ENCODE measurements around the gene ZNF367.

ZNF367 gene

DNA sequence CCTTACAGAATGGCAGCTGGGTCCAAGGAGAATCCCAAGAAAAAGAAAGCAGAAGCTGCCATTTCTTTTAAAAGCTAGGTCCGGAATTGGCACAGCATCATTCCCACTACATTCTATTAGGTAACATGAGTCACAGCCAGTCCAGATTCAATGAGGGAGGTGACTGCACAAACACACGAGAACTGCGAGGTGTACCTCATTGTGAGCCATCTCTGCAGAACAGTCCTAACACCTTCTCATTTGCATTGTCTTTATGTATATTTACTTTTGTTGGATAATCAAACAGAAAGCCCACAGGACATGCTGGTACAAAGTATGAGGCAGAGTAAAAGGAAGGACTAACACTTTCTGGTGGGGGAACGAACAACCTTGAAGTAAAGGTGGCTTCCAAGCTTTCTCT is 17.2 kb upstream of the ZNF367 start:
- no peaks in the 10 kb centered on the region for H3K36me3 ChIP-seq
- TF ChIP-seq, protein P1, sequence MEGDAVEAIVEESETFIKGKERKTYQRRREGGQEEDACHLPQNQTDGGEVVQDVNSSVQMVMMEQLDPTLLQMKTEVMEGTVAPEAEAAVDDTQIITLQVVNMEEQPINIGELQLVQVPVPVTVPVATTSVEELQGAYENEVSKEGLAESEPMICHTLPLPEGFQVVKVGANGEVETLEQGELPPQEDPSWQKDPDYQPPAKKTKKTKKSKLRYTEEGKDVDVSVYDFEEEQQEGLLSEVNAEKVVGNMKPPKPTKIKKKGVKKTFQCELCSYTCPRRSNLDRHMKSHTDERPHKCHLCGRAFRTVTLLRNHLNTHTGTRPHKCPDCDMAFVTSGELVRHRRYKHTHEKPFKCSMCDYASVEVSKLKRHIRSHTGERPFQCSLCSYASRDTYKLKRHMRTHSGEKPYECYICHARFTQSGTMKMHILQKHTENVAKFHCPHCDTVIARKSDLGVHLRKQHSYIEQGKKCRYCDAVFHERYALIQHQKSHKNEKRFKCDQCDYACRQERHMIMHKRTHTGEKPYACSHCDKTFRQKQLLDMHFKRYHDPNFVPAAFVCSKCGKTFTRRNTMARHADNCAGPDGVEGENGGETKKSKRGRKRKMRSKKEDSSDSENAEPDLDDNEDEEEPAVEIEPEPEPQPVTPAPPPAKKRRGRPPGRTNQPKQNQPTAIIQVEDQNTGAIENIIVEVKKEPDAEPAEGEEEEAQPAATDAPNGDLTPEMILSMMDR (IDR thresholded peaks at IDR 0.05; ENCODE audit: low read depth, low read length) = no peak
- DNase-seq = no peak
- no peaks in the 10 kb centered on the region for H3K9me3 ChIP-seq
- no peaks in the 10 kb centered on the region for H3K27me3 ChIP-seq
- H3K4me1 ChIP-seq = no peaks in the 10 kb centered on the region
- H3K4me3 ChIP-seq (ENCODE audit: low read depth, low read length) = no peak overlapping the region

- no peaks in the 10 kb centered on the region; the same call in 1 of the 2 replicates for H3K4me1 ChIP-seq
- TF ChIP-seq, protein P1 (IDR thresholded peaks at IDR 0.05; ENCODE audit: low read depth, low read length) = no peak
- no peak overlapping the region for H3K4me3 ChIP-seq (ENCODE audit: low read depth, low read length)
- no peaks in the 10 kb centered on the region for H3K36me3 ChIP-seq
- DNase-seq = no peak
- H3K9me3 ChIP-seq = no peaks in the 10 kb centered on the region
- H3K27me3 ChIP-seq = no peaks in the 10 kb centered on the region
These were observed 12.2 kb upstream of the ZNF367 start for GRCh38 chr9:96430377-96430776.

GRCh38 chr9:96429732-96430131 is 11.6 kb upstream of the ZNF367 start:
- H3K36me3 ChIP-seq = no peaks in the 10 kb centered on the region
- TF ChIP-seq, protein P1 (IDR thresholded peaks at IDR 0.05; ENCODE audit: low read depth, low read length) = no peak
- H3K27me3 ChIP-seq = no peaks in the 10 kb centered on the region
- H3K9me3 ChIP-seq = no peaks in the 10 kb centered on the region
- no peak for DNase-seq
- H3K4me1 ChIP-seq = no peaks in the 10 kb centered on the region; the same call in 1 of the 2 replicates
- H3K4me3 ChIP-seq (ENCODE audit: low read depth, low read length) = no peak overlapping the region

DNA sequence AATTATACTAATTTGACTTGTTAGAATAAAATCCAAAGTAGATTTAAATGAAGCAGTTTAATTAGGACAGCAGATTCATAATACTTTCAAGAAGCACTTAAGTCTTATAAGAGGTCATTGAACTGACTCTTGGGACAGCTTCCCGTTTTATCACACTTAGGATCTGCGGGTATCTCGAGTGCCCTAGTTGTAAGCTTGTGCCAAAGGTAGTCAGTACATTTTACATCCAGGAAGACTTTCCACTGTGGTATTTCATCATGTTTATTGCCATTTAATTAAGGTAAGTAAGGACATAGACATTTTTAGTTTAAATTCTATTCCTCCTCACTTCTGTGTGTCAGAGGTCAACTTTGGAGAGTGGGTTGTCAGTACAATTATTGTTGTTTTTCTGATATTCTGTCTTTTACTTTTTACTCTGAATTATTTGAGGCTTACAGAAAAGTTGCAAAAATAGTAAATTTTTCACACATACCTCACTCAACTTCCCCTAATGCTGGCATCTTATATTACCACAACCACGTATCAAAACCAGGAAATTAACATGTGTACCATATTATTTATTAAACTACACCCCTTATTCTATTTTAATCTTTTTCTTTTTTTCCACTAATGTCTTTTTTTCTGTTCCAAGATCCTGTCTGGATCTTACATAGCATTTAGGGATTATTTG is 7.5 kb upstream of the ZNF367 start:
- Histone ChIP-seq H3K4me1 (peaks cover 2% of the 10 kb centered on the region), H3K4me3 (ENCODE audit: low read depth, low read length) (no peak overlapping the region), H3K36me3 (no peaks in the 10 kb centered on the region), H3K9me3 (no peaks in the 10 kb centered on the region), H3K27me3 (no peaks in the 10 kb centered on the region)
- DNase-seq = no peak
- TF ChIP-seq, protein P1 (IDR thresholded peaks at IDR 0.05; ENCODE audit: low read depth, low read length) = no peak

GRCh38 chr9:96423985-96424336 is 5.8 kb upstream of the ZNF367 start:
- no peaks in the 10 kb centered on the region for H3K36me3 ChIP-seq
- no peaks in the 10 kb centered on the region for H3K9me3 ChIP-seq
- H3K4me1 ChIP-seq = peaks cover 9% of the 10 kb centered on the region
- H3K27me3 ChIP-seq = no peaks in the 10 kb centered on the region
- no peak overlapping the region for H3K4me3 ChIP-seq (ENCODE audit: low read depth, low read length)
- DNase-seq = no peak
- TF ChIP-seq, protein P1 (IDR thresholded peaks at IDR 0.05; ENCODE audit: low read depth, low read length) = no peak

DNA sequence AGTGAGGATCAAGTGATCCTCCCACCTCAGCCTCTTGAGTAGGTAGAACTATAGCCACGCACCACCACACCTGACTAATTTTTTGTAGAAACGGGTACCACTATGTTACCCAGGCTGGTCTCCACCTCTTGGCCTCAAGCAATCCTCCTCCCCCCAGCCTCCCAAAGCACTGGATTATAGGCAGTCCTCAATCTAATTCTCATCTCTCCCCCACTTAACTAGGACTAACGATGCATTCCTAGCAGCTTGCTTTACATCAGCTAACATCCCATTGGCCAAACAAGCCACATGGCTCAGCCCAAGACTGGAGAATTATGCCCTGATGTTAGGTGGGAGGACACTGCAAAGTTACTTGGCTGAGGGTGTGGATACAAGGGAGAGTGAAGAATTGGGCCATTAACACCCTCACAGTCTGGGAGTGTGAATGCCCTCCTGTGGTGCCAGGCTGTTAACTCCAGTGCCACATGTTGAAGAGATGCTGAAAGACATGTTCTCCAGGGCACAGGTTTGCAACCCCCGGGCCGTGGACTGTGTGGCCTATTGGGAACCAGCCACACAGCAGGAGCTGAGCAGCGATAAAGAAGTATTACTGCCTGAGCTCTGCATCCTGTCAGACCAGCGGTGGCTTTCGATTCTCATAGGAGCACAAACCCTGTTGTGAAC is 5.3 kb upstream of the ZNF367 start:
- no peak for DNase-seq
- TF ChIP-seq, protein P1 (IDR thresholded peaks at IDR 0.05; ENCODE audit: low read depth, low read length) = no peak
- Histone ChIP-seq H3K4me3 (ENCODE audit: low read depth, low read length) (no peak overlapping the region), H3K36me3 (no peaks in the 10 kb centered on the region), H3K4me1 (peaks cover 9% of the 10 kb centered on the region), H3K27me3 (no peaks in the 10 kb centered on the region), H3K9me3 (no peaks in the 10 kb centered on the region)

Data from BE2C (cell line).